HCT116 (cell line): ENCODE results near the gene HDLBP. TPM values are rescaled to one million over a fixed set of nuclear protein-coding genes. Genes with fewer than 3 reads are reported as not detected.
"Not testable (repeated sequence)": the region's sequence is repeated elsewhere in the genome, so short reads cannot be mapped to it uniquely, and the experiment has no call there.

ENCODE experiments used
- ATAC-seq: fragments of 200-7000 bp; cut with Tn5 transposase; 2 replicates; pipeline ENCODE4 v1.9.1; 2020; ENCODE audit warnings: mild to moderate bottlenecking, moderate library complexity
- BruUV-seq: library from RNA; stranded (reverse); fragments of 400-500 nt; replicated peaks from 2 replicates; lab custom pipeline; 2021; lab: Mats Ljungman, UMichigan
- CTCF ChIA-PET: fragments of 300-600 bp; sonication (Branson Sonifier 250); formaldehyde crosslinking; loops from one replicate; lab custom pipeline; 2021; ENCODE audit warnings: antibody characterized with exemption; lab: Charles Lee
- POLR2A ChIA-PET: fragments of 300-600, 350-600 bp; sonication (Branson Sonifier 250); formaldehyde crosslinking; loops from one replicate; lab custom pipeline; 2021; ENCODE audit warnings: antibody characterized with exemption; lab: Charles Lee
- RAD21 ChIA-PET, 2 experiments: fragments of 300-600 bp; sonication (Branson Sonifier 250); formaldehyde crosslinking; loops; one replicate each; lab custom pipeline; 2023; ENCODE audit warnings: low total read pairs in 2 of 2; ENCODE audit not compliant: uncharacterized antibody in 2 of 2, unreplicated experiment in 2 of 2, low non-redundant PET in 1 of 2; lab: Charles Lee
- DNase-seq: peaks from one replicate; pipeline ENCODE4 v3.0.0-alpha.2; 2010; ENCODE audit warnings: low read depth, low spot score
- H2AFZ ChIP-seq: fragments of 200-600 bp; shearing (Covaris generic), sonication (generic); 2 replicates; pipeline ENCODE4 v1.6.1; 2017; ENCODE audit warnings: low read depth, mixed run types, mixed read lengths, antibody characterized with exemption, low read length; ENCODE audit not compliant: poor library complexity, severe bottlenecking
- H3K27ac ChIP-seq: 2 replicates; pipeline ENCODE4 v1.5.1; 2012; ENCODE audit warnings: low read depth, low read length
- H3K27me3 ChIP-seq: fragments of 200-600 bp; sonication (generic); 2 replicates; pipeline ENCODE4 v1.6.1; 2016; ENCODE audit warnings: mixed run types, low read length, mixed read lengths; ENCODE audit not compliant: insufficient read depth
- H3K36me3 ChIP-seq, 2 experiments: fragments of 200-500 bp in 1 of 2; fragments of 200-600 bp in 1 of 2; sonication (Bioruptor generic) in 1 of 2; sonication (generic) in 1 of 2; 2 replicates each; pipeline versions ENCODE4 v1.5.1 to v1.6.1; 2014 to 2016; ENCODE audit warnings: low read length in 2 of 2, inconsistent platforms in 1 of 2, mixed read lengths in 1 of 2, mixed run types in 1 of 2; ENCODE audit not compliant: insufficient read depth in 2 of 2, control insufficient read depth in 1 of 2
- H3K4me1 ChIP-seq, 2 experiments: fragments of 200-600 bp in 1 of 2; sonication (generic) in 1 of 2; 2 replicates each; pipeline versions ENCODE4 v1.5.1 to v1.6.1; 2012 to 2017; ENCODE audit warnings: low read length in 2 of 2, inconsistent platforms in 1 of 2, mild to moderate bottlenecking in 1 of 2, mixed read lengths in 1 of 2, mixed run types in 1 of 2, moderate library complexity in 1 of 2; ENCODE audit not compliant: insufficient read depth in 2 of 2, control insufficient read depth in 1 of 2
- H3K4me2 ChIP-seq: fragments of 200-600 bp; sonication (generic); 2 replicates; pipeline ENCODE4 v1.6.1; 2017; ENCODE audit warnings: mixed run types, low read length, mixed read lengths
- H3K4me3 ChIP-seq, 2 experiments: fragments of 200-600 bp in 1 of 2; sonication (generic) in 1 of 2; replicated peaks in 1 of 2; 2 replicates each; pipeline ENCODE4 v1.5.1; 2011 to 2016; ENCODE audit warnings: low read length in 2 of 2, control low read depth in 1 of 2, low read depth in 1 of 2, mild to moderate bottlenecking in 1 of 2, mixed read lengths in 1 of 2, mixed run types in 1 of 2
- H3K79me2 ChIP-seq: fragments of 200-600 bp; sonication (generic); 2 replicates; pipeline ENCODE4 v1.6.1; 2017; ENCODE audit warnings: mild to moderate bottlenecking, mixed run types, low read length, moderate library complexity, mixed read lengths; ENCODE audit not compliant: insufficient read depth
- H3K9ac ChIP-seq: fragments of 200-600 bp; sonication (generic); 2 replicates; pipeline ENCODE4 v1.6.1; 2016; ENCODE audit warnings: low read length, mixed read lengths
- H3K9me2 ChIP-seq: fragments of 200-600 bp; sonication (generic), shearing (Covaris generic); 2 replicates; pipeline ENCODE4 v1.6.1; 2017; ENCODE audit warnings: mixed run types, mild to moderate bottlenecking, moderate library complexity; ENCODE audit not compliant: insufficient read depth
- H3K9me3 ChIP-seq, 2 experiments: fragments of 200-500 bp in 1 of 2; fragments of 200-600 bp in 1 of 2; sonication (Bioruptor generic) in 1 of 2; sonication (generic) in 1 of 2; 2 replicates each; pipeline ENCODE4 v1.6.1; 2014 to 2017; ENCODE audit warnings: low read length in 2 of 2, mixed read lengths in 2 of 2, inconsistent platforms in 1 of 2, low read depth in 1 of 2, mild to moderate bottlenecking in 1 of 2, mixed run types in 1 of 2, moderate library complexity in 1 of 2; ENCODE audit not compliant: control insufficient read depth in 1 of 2, insufficient read depth in 1 of 2
- H4K20me1 ChIP-seq: fragments of 200-600 bp; sonication (generic), shearing (Covaris generic); 2 replicates; pipeline ENCODE4 v1.6.1; 2017; ENCODE audit warnings: mixed run types, mild to moderate bottlenecking, moderate library complexity; ENCODE audit not compliant: insufficient read depth
- CBX3 ChIP-seq: IDR thresholded peaks from 2 replicates; pipeline ENCODE4 v1.6.1; 2012; ENCODE audit warnings: low read depth
- CEBPB ChIP-seq: IDR thresholded peaks from 2 replicates; pipeline ENCODE4 v1.6.1; 2012; ENCODE audit warnings: low read depth
- CTCF ChIP-seq, 3 experiments: fragments of 200-600 bp in 1 of 3; sonication (generic) in 1 of 3; IDR thresholded peaks in 2 of 3; conservative IDR thresholded peaks in 1 of 3; 2 replicates each; pipeline ENCODE4 v1.5.1; 2012 to 2017; ENCODE audit warnings: low read depth in 2 of 3, low read length in 2 of 3, antibody characterized with exemption in 1 of 3, borderline replicate concordance in 1 of 3, control low read depth in 1 of 3, mild to moderate bottlenecking in 1 of 3, mixed read lengths in 1 of 3, mixed run types in 1 of 3, moderate library complexity in 1 of 3; ENCODE audit not compliant: insufficient read depth in 1 of 3
- ELF1 ChIP-seq: IDR thresholded peaks from 2 replicates; pipeline ENCODE4 v1.6.1; 2012; ENCODE audit warnings: low read depth, borderline replicate concordance
- EZH2phosphoT487 ChIP-seq: fragments of 200-600 bp; IDR thresholded peaks from 2 replicates; pipeline ENCODE4 v1.6.1; 2018; ENCODE audit warnings: antibody characterized with exemption, borderline replicate concordance
- FOSL1 ChIP-seq: IDR thresholded peaks from 2 replicates; pipeline ENCODE4 v1.6.1; 2012; ENCODE audit warnings: low read depth
- JUND ChIP-seq: IDR thresholded peaks from 2 replicates; pipeline ENCODE4 v1.6.1; 2012
- SP1 ChIP-seq: IDR thresholded peaks from 2 replicates; pipeline ENCODE4 v1.6.1; 2012; ENCODE audit warnings: low read depth
- SRF ChIP-seq: IDR thresholded peaks from 2 replicates; pipeline ENCODE4 v1.6.1; 2012; ENCODE audit warnings: low read depth
- ZFX ChIP-seq: fragments of 450-650 bp; IDR thresholded peaks from 2 replicates; pipeline ENCODE4 v1.6.1; 2017
- intact Hi-C: fragments of 100-400 bp; cut with micrococcal nuclease; formaldehyde crosslinking; loops from 2 replicates; pipeline ENCODE4 v1.10.0; 2022
- total RNA-seq: library from RNA; stranded (reverse); gene quantifications from one replicate; pipeline ENCODE4 v1.2.1, GENCODE V29; 2021; ENCODE audit not compliant: unreplicated experiment

Gene HDLBP
- total RNA-seq, 1 experiment from 2014 or later = 462 TPM

- H4K20me1 ChIP-seq = peaks cover 41% of the 10 kb centered on the region
- intact Hi-C loops = no loop called here
- DNase-seq = no peak
- H3K79me2 ChIP-seq = peaks cover 100% of the 10 kb centered on the region
- H3K36me3 ChIP-seq = peaks cover 2 to 33% of the 10 kb centered on the region in 2 experiments; a peak in 3 of 4 replicates
- no peak for ATAC-seq
- H3K4me3 ChIP-seq = no peak overlapping the region
- peaks cover 9 to 20% of the 10 kb centered on the region in 2 experiments; a peak in 3 of 4 replicates for H3K4me1 ChIP-seq
- RAD21 ChIA-PET = no interaction called here
- H3K27ac ChIP-seq = no peak overlapping the region
- TF ChIP-seq ELF1 (no peak), FOSL1 (no peak), SP1 (no peak), ZFX (no peak)
- 0 out of 2 replicates have a peak overlapping the region, but pooled peaks have one; percentile 6 for H3K9ac ChIP-seq
- BruUV-seq = no TSS peak
- CTCF ChIA-PET = no interaction called here
- no peaks in the 10 kb centered on the region for H3K9me2 ChIP-seq
- no peaks in the 10 kb centered on the region for H3K9me3 ChIP-seq
- POLR2A ChIA-PET = no interaction called here
- H3K27me3 ChIP-seq = no peaks in the 10 kb centered on the region
- H2AFZ ChIP-seq = no peak overlapping the region
- no peak overlapping the region for H3K4me2 ChIP-seq
These were observed 5.6 kb upstream of the HDLBP start for GRCh38 chr2:241321033-241321432.

GRCh38 chr2:241320394-241320793 lies 4.9 kb upstream of the HDLBP start:
- no peaks in the 10 kb centered on the region for H3K27me3 ChIP-seq
- no peak overlapping the region for H2AFZ ChIP-seq
- no peak for TF ChIP-seq CBX3
- no peak for TF ChIP-seq EZH2phosphoT487
- TF ChIP-seq JUND = no peak
- TF ChIP-seq SRF = no peak
- TF ChIP-seq CEBPB = no peak
- TF ChIP-seq CTCF (IDR thresholded peaks at IDR 0.05 in 2 of 3, conservative IDR thresholded peaks at IDR 0.05 in 1 of 3; ENCODE audit: borderline replicate concordance in 1 of 3, insufficient read depth in 1 of 3, low read depth in 2 of 3, low read length in 2 of 3) = no peak
- no peak for TF ChIP-seq ELF1
- TF ChIP-seq, all 23 proteins: peak for 0
- Histone ChIP-seq H3K27ac (no peak overlapping the region), H3K4me1 (peaks cover 9 to 20% of the 10 kb centered on the region in 2 experiments; a peak in 3 of 4 replicates), H3K79me2 (peaks cover 95% of the 10 kb centered on the region), H3K4me2 (no peak overlapping the region), H3K36me3 (peaks cover 2 to 27% of the 10 kb centered on the region in 2 experiments; a peak in 3 of 4 replicates), H3K4me3 (no peak overlapping the region), H3K9me3 (no peaks in the 10 kb centered on the region), H3K9me2 (no peaks in the 10 kb centered on the region), H3K9ac (no peak overlapping the region), H4K20me1 (peaks cover 41% of the 10 kb centered on the region)
- intact Hi-C loops = no loop called here
- RAD21 ChIA-PET = no interaction called here
- no TSS peak for BruUV-seq
- CTCF ChIA-PET = no interaction called here
- POLR2A ChIA-PET = no interaction called here
- ATAC-seq = no peak
- DNase-seq = no peak

- CTCF ChIA-PET = not testable (repeated sequence)
- H4K20me1 ChIP-seq = peaks cover 33% of the 10 kb centered on the region; the same call in 1 of the 2 replicates
These were observed 3.4 kb upstream of the HDLBP start for GRCh38 chr2:241318830-241319229.

More at GRCh38 chr2:241318830-241319229, 3.4 kb upstream of the HDLBP start:
- intact Hi-C loops = loop anchor here (5.0 kb wide), 1 partner anchor 47 kb away; no protein-coding TSS in a partner anchor
- H3K27ac ChIP-seq, DNase-seq, ATAC-seq, H3K27me3 ChIP-seq, H3K9me3 ChIP-seq, H3K4me3 ChIP-seq, H2AFZ ChIP-seq, POLR2A ChIA-PET, RAD21 ChIA-PET, H3K9ac ChIP-seq, H3K4me2 ChIP-seq, H3K9me2 ChIP-seq, BruUV-seq: not testable (repeated sequence)
- H3K4me1 ChIP-seq = peaks cover 12 to 24% of the 10 kb centered on the region in 2 experiments; a peak in 3 of 4 replicates
- peaks cover 2 to 15% of the 10 kb centered on the region in 2 experiments; a peak in 3 of 4 replicates for H3K36me3 ChIP-seq
- peaks cover 91% of the 10 kb centered on the region for H3K79me2 ChIP-seq
